Osteoblast (primary cell): Measurements from ENCODE around the gene SULT2A1. TPM values are rescaled to one million over a fixed set of nuclear protein-coding genes. Genes with fewer than 3 reads are reported as not detected.
"Not testable (repeated sequence)": the region's sequence is repeated elsewhere in the genome, so short reads cannot be mapped to it uniquely, and the experiment has no call there.

ENCODE experiments used
- DNase-seq: peaks from one replicate; pipeline ENCODE4 v3.0.0; 2011; ENCODE audit warnings: low spot score, mixed read lengths; ENCODE audit not compliant: insufficient read length; ENCODE audit errors: missing footprints
- H2AFZ ChIP-seq: 2 replicates; pipeline ENCODE4 v1.6.0; 2011; ENCODE audit warnings: mild to moderate bottlenecking, low read length
- H3K27ac ChIP-seq: 2 replicates; pipeline ENCODE4 v1.5.1; 2011; ENCODE audit warnings: mild to moderate bottlenecking, low read depth, low read length, moderate library complexity
- H3K27me3 ChIP-seq: 2 replicates; pipeline ENCODE4 v1.6.0; 2012; ENCODE audit warnings: mild to moderate bottlenecking, control low read depth, inconsistent platforms, low read length, moderate library complexity; ENCODE audit not compliant: insufficient read depth
- H3K36me3 ChIP-seq: 2 replicates; pipeline ENCODE4 v1.5.1; 2011; ENCODE audit warnings: mild to moderate bottlenecking, low read length, control low read depth, moderate library complexity; ENCODE audit not compliant: insufficient read depth
- H3K4me1 ChIP-seq: 2 replicates; pipeline ENCODE4 v1.5.1; 2011; ENCODE audit warnings: mild to moderate bottlenecking, low read length, control low read depth, moderate library complexity; ENCODE audit not compliant: insufficient read depth
- H3K4me2 ChIP-seq: 2 replicates; pipeline ENCODE4 v1.6.0; 2011; ENCODE audit warnings: mild to moderate bottlenecking, low read length; ENCODE audit not compliant: insufficient read depth
- H3K4me3 ChIP-seq: fragments of 200-600 bp; sonication (generic); 3 replicates; pipeline ENCODE4 v1.5.1; 2012; ENCODE audit warnings: mild to moderate bottlenecking, low read length, inconsistent platforms; ENCODE audit not compliant: insufficient read depth
- H3K79me2 ChIP-seq: 2 replicates; pipeline ENCODE4 v1.6.0; 2012; ENCODE audit warnings: mild to moderate bottlenecking, low read length, control low read depth, inconsistent platforms; ENCODE audit not compliant: insufficient read depth
- H3K9me3 ChIP-seq: 2 replicates; pipeline ENCODE4 v1.5.1; 2011; ENCODE audit warnings: low read depth, low read length, control low read depth
- H4K20me1 ChIP-seq: 2 replicates; pipeline ENCODE4 v1.6.0; 2012; ENCODE audit warnings: mild to moderate bottlenecking, low read length, control low read depth; ENCODE audit not compliant: insufficient read depth
- total RNA-seq: library from RNA; depleted of rRNA; stranded (reverse); fragments of >200 nt; gene quantifications from 2 replicates; pipeline ENCODE4 v1.2.3, GENCODE V29; 2012
- TF ChIP-seq, protein P1 (sequence below): IDR thresholded peaks from 2 replicates; pipeline ENCODE4 v1.5.1; 2011; ENCODE audit warnings: mild to moderate bottlenecking, low read depth, low read length, moderate library complexity; ENCODE audit errors: extremely low read depth

SULT2A1 gene, protein sequence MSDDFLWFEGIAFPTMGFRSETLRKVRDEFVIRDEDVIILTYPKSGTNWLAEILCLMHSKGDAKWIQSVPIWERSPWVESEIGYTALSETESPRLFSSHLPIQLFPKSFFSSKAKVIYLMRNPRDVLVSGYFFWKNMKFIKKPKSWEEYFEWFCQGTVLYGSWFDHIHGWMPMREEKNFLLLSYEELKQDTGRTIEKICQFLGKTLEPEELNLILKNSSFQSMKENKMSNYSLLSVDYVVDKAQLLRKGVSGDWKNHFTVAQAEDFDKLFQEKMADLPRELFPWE
- total RNA-seq, result not detected in 2 replicates

DNA sequence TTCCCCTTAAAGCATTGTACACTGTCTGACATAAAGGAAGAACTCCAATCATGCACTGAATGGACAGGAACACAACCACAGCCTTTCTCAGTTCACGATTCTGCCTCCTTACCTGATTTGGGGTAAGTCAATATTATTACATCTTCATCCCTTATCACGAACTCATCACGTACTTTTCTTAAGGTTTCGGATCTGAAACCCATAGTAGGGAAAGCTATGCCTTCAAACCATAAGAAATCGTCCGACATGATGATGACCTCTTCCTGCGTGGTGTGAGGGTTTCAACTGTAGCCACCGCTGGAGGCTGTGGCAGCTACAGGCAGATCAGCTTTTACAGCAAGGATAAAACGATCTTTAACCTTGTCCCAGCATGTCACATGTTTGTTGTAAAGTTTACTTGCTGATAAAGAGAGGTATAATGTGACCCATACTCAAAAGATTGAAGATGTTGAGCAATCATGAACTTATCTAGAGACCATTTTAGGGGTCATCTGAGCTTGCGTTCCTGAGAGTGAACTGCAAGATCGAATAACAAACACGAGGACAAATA is at the start of gene SULT2A1:
Gene SULT2A1 (minus strand): TSS at position 306 of the 550 bp plus-strand sequence. CDS start 58 bp downstream, at position 248.
- no peaks in the 10 kb centered on the region for H4K20me1 ChIP-seq
- H3K79me2 ChIP-seq, result no peaks in the 10 kb centered on the region
- H3K27ac ChIP-seq, result no peak within 1 kb of the TSS
- DNase-seq, result no peak
- H3K4me2 ChIP-seq, result no peak within 1 kb of the TSS
- H3K27me3 ChIP-seq, result peaks cover 10% of the 10 kb centered on the region
- H2AFZ ChIP-seq, result no peak within 1 kb of the TSS
- no peaks in the 10 kb centered on the region for H3K9me3 ChIP-seq
- no peak within 1 kb of the TSS for H3K4me3 ChIP-seq
- TF ChIP-seq, protein P1, sequence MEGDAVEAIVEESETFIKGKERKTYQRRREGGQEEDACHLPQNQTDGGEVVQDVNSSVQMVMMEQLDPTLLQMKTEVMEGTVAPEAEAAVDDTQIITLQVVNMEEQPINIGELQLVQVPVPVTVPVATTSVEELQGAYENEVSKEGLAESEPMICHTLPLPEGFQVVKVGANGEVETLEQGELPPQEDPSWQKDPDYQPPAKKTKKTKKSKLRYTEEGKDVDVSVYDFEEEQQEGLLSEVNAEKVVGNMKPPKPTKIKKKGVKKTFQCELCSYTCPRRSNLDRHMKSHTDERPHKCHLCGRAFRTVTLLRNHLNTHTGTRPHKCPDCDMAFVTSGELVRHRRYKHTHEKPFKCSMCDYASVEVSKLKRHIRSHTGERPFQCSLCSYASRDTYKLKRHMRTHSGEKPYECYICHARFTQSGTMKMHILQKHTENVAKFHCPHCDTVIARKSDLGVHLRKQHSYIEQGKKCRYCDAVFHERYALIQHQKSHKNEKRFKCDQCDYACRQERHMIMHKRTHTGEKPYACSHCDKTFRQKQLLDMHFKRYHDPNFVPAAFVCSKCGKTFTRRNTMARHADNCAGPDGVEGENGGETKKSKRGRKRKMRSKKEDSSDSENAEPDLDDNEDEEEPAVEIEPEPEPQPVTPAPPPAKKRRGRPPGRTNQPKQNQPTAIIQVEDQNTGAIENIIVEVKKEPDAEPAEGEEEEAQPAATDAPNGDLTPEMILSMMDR, result no peak
- H3K4me1 ChIP-seq, result no peaks in the 10 kb centered on the region
- no peaks in the 10 kb centered on the region for H3K36me3 ChIP-seq

DNA sequence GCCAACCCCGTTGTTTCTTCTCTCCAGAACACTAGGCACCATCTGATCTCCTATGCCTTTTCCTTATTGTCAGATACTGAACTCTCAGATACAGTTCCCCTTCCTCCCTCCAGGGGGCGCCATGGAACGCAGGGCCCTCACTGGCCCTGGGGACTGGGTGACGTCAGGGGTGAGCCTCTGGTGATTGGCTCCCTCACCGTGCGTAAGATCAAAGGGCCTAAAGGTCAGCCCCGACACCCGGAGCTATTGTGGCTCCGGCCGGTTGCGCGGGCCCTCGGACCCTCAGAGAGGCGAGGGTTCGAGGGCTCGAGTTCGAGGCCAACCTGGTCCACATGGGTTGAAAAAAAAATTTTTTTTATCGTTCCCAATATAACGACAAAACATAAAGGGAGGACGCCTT is 42.5 kb upstream of the SULT2A1 start:
- not testable (repeated sequence) for H3K27me3 ChIP-seq, H3K79me2 ChIP-seq, H3K36me3 ChIP-seq, H3K4me2 ChIP-seq, H2AFZ ChIP-seq, H3K4me1 ChIP-seq, H3K9me3 ChIP-seq, H4K20me1 ChIP-seq, H3K4me3 ChIP-seq, DNase-seq, H3K27ac ChIP-seq

DNA sequence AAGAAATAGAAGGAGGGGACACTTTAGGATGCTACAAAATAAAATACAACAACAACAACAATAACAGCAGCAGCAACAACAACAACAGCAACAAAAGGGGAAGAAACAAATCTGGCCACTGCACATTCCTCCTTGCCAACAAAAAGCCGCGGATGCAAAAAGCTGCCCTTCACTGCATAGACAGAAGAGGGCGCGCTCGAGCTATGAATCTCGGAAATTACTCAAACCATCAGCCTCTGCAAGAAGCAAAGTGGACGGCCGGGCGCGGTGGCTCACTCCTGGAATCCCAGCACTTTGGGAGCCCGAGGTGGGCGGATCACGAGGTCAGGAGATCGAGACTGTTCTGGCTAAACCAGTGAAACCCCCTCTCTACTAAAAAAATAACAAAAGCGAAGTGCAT is 34.0 kb upstream of the SULT2A1 start:
- not testable (repeated sequence) for H3K36me3 ChIP-seq, H3K4me1 ChIP-seq, H3K4me2 ChIP-seq, H3K27me3 ChIP-seq, DNase-seq, H3K79me2 ChIP-seq, H3K27ac ChIP-seq, H3K4me3 ChIP-seq, H4K20me1 ChIP-seq, H2AFZ ChIP-seq, H3K9me3 ChIP-seq

DNA sequence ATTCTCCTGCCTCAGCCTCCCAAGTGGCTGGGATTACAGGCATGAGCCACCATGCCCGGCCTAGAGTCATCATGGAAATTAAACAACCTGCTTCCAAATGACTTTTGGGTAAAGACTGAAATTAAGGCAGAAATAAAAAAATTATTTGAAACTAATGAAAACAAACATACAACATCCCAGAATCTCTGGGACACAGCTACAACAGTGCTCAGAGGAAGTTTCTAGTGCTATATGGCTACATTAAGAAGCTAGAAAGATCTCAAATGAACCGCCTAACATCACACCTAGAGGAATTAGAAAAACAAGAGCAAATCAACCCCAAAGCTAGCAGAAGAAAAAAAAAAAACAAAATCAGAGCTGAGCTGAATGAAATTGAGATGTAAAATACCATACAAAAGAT is 24.1 kb upstream of the SULT2A1 start:
- H3K4me1 ChIP-seq, H2AFZ ChIP-seq, H3K9me3 ChIP-seq, DNase-seq, H3K36me3 ChIP-seq, H3K27me3 ChIP-seq, H3K27ac ChIP-seq, H3K79me2 ChIP-seq, H4K20me1 ChIP-seq, H3K4me2 ChIP-seq, H3K4me3 ChIP-seq: not testable (repeated sequence)

DNA sequence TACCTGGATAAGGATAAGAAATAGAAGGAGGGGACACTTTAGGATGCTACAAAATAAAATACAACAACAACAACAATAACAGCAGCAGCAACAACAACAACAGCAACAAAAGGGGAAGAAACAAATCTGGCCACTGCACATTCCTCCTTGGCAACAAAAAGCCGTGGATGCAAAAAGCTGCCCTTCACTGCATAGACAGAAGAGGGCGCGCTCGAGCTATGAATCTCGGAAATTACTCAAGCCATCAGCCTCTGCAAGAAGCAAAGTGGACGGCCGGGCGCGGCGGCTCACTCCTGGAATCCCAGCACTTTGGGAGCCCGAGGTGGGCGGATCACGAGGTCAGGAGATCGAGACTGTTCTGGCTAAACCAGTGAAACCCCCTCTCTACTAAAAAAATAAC is 23.2 kb upstream of the SULT2A1 start:
- not testable (repeated sequence) for H2AFZ ChIP-seq, DNase-seq, H3K9me3 ChIP-seq, H3K4me1 ChIP-seq, H3K27ac ChIP-seq, H4K20me1 ChIP-seq, H3K79me2 ChIP-seq, H3K36me3 ChIP-seq, H3K27me3 ChIP-seq, H3K4me2 ChIP-seq, H3K4me3 ChIP-seq

DNA sequence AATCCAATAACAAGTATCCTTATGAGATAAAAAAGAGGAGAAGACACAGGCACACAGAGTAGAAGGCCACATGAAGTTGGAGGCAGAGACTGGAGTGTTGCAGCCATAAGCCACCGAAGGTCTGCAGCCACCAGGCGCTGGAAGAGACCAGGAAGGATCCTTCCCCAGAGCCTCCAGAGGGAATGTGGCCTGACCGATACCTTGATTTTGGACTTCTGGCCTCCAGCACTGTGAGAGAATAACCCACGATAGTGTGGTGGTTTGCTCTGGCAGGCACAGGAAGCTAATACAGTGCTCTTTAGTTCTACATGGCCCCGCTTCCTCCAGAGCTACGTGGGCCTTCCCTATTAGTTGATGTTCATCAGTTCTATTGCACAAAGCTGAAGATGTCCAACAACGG is 15.3 kb upstream of the SULT2A1 start:
- no peak overlapping the region for H3K4me2 ChIP-seq
- no peaks in the 10 kb centered on the region for H3K9me3 ChIP-seq
- no peaks in the 10 kb centered on the region for H4K20me1 ChIP-seq
- TF ChIP-seq, protein P1, result no peak
- H3K4me3 ChIP-seq, result no peak overlapping the region
- H3K36me3 ChIP-seq, result no peaks in the 10 kb centered on the region
- H3K27me3 ChIP-seq, result no peaks in the 10 kb centered on the region
- DNase-seq, result no peak
- no peaks in the 10 kb centered on the region for H3K4me1 ChIP-seq
- no peaks in the 10 kb centered on the region for H3K79me2 ChIP-seq
- no peak overlapping the region for H2AFZ ChIP-seq
- H3K27ac ChIP-seq, result no peak overlapping the region
